Activated CD8-positive, alpha-beta memory T cell treated with anti-CD3 and anti-CD28 coated beads for 4 hours (primary cell): Measurements from ENCODE around the gene CD68.
A peak's percentile ranks its signal among the peaks of the same experiment; 100 is the strongest.

Source experiments
- DNase-seq, 2 donors: peaks; one replicate each; pipeline ENCODE4 v3.0.0-alpha.2; 2020; ENCODE audit warnings: low read depth in 2 of 2

Gene CD68, protein sequence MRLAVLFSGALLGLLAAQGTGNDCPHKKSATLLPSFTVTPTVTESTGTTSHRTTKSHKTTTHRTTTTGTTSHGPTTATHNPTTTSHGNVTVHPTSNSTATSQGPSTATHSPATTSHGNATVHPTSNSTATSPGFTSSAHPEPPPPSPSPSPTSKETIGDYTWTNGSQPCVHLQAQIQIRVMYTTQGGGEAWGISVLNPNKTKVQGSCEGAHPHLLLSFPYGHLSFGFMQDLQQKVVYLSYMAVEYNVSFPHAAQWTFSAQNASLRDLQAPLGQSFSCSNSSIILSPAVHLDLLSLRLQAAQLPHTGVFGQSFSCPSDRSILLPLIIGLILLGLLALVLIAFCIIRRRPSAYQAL

DNA sequence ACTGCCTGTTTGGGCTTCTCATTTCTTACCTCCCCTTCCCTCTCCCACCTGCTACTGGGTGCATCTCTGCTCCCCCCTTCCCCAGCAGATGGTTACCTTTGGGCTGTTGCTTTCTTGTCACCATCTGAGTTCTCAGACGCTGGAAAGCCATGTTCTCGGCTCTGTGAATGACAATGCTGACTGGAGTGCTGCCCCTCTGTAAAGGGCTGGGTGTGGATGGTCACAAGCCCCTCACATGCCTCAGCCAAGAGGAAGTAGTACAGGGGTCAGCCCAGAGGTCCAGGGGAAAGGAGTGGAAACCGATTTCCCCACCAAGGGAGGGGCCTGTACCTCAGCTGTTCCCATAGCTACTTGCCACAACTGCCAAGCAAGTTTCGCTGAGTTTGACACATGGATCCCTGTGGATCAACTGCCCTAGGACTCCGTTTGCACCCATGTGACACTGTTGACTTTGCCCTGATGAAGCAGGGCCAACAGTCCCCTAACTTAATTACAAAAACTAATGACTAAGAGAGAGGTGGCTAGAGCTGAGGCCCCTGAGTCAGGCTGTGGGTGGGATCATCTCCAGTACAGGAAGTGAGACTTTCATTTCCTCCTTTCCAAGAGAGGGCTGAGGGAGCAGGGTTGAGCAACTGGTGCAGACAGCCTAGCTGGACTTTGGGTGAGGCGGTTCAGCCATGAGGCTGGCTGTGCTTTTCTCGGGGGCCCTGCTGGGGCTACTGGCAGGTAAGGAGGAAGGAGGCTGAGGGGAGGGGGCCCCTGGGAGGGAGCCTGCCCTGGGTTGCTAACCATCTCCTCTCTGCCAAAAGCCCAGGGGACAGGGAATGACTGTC, at the start of gene CD68:
Gene CD68 (plus strand): TSS at position 638 of the 833 bp plus-strand sequence. CDS start 40 bp downstream, at position 678.
- DNase-seq = peak; percentile 53 to 55

DNA sequence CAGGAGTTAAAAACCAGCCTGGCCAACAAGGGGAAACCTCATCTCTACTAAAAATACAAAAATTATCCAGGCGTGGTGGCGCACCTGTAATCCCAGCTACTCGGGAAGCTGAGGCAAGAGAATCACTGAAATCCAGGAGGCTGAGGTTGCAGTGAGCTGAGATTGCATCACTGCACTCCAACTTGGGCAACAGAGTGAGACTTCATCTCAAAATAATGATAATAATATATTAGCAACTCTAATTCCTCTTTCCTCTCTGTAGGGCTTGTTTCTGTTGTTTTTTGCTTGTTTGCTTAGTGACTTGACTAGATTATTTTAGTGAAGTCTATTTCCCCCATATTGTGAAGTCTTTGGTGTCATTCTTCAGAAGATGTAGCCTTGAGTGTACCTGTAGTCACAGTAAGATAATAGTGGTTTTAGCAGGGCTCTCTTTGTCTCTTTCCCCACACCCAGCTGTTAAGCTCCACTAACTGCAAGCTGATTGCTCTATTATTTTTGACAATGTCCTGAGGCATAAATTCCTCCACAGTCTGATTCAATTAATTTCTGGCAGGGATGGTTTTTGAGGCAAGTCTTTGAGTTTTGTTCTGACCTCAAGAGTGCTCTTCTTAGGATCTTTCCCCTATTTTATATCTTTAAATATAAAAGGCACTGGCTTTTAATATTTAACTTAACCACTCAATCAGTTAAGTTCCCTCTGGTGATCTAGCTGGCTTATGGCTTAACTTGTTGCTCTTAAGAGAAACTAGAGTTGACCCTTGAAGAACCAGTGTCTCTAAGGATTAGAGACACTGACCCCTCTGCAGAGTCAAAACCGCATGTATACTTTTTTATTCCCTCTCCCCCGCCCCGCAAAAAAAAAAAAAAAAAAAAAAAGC, 49.2 kb upstream of the CD68 start:
- DNase-seq = no peak

DNA sequence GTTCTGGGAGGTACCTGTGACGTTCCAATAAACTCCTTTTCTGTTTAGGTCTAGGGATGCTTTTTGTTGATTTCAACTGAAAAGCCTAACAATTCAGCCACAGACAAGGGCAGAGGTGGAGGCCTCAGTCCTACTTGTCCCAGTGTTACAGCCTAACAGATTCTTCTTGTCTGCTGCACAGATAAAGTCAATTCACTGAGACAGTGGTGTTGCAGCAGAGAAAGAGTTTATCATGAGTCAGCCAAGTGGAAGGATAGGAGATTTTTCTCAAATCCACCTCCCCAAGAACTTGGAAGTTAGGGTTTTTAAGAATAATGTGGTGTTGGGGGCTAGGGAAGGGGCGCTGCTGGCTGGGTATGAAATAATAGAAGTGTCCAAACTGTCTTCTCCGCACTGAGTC, 41.4 kb upstream of the CD68 start:
- no peak for DNase-seq

DNA sequence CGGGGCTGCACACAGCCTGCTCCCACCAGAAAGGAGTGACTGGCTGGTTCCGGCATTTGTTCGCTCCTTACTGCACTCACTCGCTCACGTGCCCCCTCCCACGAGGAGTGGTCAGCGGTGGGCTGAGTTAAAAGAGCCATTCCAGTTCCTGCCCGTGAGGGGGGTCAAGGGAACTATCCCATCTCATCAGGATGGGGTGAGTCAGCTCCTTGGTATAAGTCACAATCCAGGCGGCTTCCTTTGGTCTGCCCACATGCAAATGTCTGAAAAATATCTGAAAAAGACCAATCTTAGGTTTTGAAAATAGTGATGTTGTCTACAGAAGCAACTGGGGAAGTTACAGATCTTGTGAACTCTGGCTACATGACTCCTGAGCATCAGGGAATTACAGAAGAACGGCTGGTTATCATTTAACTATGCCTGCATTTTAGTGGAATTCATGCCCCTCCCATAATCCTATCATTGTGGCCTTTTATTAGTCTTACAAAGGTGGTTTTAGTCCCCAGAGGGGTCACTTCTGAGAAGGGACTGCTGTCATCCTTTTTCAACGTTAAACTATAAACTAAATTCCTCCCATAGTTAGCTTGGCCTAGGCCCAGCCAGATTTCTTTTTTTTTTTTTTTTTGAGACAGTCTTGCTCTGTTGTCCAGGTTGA, 40.4 kb upstream of the CD68 start:
- DNase-seq = no peak

DNA sequence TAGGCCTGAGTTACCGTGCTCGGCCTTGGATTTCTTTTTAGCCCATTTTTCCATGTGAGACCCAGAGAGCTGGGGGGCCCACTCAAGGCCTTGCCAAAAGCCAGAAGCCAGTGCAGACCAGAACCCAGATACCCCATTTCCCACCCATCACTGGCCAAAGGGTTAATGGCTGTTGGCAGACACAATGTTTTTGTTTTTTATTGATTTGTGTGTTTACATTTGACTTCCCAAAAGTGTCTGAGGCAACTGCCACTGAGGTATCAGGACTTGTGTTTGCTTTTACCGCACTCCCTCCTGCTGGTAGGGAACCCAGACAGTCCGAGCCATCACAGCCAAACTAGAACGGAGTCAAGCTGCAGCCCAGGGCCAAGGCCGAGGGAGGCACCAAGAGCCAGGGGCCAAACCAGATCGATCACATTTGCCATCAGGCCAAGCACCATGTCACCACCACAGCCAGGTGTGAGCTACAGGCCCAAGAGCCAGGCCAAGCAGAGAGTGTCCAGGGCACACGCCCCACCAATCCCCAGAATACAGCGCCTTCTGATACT, 38.3 kb upstream of the CD68 start:
- no peak for DNase-seq

DNA sequence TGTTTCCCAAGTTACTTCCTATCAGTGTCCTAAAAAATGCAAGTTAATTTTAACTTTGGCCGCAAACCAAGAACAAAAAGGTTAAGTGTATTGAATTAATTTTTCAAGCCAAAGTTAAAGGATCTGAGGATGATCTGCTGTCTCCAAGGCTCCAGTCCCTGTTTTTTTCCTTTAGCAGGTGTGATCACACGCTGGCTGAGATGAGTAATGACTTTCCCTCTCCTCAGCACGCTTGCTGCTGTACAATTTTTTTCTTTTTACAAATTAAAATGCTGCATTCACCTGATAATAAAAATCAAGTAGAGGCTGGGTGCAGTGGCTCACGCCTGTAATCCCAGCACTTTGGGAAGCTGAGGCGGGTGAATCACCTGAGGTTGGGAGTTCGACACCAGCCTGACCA, 34.5 kb upstream of the CD68 start:
- DNase-seq = no peak

DNA sequence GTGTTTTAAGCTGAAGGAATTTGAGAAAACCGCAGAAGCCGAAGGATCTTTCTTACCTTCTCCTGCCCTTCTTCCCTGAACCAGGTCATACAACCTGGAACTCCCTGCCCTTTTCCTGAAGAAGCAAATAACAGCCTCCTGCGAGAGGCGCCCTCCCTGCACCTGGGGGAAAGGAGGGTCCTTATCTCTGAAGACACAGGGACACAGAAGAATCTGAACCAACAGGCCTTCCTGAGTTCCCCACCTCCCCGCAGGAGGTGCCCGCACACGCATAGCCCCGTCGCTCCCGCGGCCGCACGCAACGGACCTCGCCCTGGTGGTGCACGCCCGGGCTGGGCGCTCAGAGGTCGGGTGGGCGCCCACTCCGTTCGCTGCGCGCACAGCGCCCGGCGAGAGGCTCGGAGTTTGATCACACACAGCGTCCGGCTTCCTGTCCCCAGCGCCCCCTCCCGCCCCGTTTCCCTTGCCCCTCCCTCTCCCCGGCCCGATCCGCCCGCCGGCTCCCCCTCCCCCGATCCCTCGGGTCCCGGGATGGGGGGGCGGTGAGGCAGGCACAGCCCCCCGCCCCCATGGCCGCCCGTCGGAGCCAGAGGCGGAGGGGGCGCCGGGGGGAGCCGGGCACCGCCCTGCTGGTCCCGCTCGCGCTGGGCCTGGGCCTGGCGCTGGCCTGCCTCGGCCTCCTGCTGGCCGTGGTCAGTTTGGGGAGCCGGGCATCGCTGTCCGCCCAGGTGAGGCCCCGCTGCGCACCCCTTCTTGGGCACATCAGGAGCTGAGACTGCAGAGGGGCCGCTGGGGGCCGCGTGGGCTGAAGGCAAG, 30.6 kb upstream of the CD68 start, which contains the start of gene TNFSF12:
Gene TNFSF12 (plus strand): TSS at position 474 of the 816 bp plus-strand sequence. CDS start 96 bp downstream, at position 570.
- peak in 1 of 2 donors; percentile 10 for DNase-seq

DNA sequence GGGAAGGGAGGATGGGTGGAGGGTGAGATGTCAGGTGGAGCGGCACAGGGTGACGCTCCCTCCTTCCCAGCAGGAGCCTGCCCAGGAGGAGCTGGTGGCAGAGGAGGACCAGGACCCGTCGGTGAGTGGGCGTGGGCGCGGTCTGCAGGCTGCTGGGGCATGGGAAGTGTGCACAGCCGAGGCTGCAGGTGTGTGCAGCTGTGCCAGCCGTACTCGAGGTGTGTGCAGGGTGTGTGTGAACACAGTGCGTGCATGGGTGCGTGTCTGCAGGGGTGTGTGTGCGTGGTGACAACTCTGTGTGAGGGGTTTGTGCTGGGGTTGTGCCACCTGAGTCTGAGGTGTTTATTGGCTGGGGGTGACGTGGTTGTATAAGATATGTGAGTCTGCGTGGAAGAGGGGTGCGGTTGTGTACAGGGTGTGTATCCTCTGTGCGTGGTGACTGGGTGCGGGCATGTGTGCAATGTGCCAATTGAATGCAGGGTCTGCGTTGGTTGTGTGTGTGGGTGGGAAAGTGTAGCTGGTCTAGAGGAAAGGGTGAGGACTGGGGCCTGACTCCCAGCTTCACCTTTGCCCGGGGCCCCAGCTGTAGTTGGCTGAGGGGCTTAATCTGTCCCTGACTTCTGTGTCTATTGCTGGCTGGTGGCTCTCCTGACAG, 29.9 kb upstream of the CD68 start:
- no peak for DNase-seq

DNA sequence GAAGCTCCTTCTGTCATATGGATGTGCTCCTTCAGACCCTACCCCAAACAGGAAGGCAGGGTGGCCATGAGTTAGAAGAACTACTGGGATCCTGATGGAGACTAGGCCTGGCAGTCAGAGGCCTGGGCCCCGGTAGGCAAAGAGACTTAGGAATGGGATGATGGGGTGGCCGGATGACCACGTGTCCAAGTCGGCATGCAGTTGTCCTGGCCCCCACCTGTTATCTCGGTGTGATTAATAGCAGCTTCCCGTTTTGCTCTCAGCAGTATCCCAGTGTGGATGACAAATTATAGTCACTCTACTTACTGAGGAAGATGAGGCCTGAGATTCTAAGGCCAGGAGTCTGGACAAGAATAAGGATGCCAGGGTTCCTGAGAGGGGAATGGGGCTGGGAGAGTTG, 29.1 kb upstream of the CD68 start:
- DNase-seq = no peak

DNA sequence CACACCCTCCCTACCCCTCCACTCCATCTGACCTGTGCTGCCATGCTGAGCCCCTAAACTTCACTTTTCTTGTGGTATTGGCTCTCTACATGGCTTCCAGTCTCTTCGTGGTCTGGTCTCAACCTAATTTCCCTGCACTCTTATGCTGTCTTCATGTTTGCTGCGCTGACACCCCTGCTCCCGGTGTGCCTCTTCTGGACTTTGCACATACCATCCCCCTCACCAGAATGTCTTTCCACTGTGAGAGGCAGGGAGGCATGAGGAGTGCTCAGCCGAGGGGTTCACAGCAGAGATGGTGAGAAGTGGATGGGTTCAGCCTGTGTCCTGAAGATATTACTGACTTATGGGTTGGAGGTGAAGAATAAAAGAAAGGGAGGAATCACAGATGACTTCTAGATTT, 28.0 kb upstream of the CD68 start:
- DNase-seq = no peak

DNA sequence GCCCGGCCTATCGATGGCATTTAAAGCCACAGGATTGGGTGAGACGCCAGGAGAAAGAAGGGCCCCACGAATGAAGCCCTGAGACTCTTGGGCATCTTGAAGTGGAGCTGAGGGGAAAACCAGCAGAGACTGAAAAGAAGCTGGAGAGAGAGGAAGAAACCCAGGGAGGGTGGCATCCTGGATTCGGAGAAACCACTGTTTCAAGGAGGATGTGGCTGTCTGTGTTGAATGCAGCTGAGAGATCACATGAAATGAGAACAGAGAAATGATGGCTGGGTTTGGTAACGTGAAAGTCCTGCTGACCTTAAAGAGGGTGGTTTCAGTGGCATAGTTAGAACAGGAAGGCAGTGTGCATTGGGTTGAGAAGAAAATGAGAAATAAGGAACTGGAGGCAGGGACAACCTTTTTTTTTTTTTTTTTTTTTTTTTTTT, 26.8 kb upstream of the CD68 start:
- DNase-seq = no peak

DNA sequence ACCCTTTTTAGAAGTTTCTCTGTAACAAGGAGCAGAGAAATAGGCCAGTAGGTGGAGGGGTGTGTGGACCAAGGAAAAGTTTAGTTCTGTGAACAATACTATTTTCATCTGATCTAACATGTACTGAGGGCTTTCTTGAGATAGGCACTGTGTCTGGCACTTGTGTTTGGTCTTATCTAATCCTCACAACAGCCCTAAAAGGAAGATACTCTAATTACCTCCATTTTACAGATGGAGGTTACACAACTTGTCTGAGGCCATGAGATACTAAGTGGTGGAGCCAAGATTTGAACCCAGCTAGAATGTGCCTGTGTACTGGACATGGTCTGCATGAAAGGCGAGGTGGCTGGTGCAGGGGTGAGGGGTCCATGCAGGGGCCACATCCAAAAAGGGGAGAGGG, 26.1 kb upstream of the CD68 start:
- DNase-seq = no peak

DNA sequence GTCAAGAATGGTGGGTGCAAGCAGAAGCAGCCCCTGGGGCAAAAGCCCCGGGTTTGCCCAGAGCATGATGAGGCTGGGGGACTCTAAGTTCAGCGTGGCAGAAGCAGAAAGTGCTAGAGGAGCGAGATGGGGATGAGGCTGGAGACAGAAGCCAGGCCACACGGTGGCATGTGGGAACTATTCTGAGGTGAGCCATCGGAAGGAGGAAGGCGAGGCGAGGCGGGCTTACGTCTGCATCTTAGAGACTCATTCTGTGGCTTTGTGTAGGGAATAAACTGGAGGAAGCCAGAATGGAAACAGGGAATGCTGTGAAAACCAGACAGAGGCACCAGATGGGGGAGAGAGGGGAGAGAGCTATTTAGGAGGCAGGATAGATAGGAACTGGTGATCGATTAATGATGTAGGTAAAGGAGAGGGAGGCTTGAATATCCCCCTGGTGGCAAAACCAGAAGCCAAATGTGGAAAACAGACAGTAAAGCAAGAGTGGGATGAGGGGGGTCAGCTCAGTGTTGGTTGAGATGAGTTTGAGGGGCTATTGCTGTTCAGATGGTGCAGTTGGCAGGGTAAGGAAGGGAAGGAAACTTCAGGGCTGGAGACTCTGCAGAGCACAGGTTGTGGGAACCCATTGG, 24.0 kb upstream of the CD68 start:
- DNase-seq = no peak

DNA sequence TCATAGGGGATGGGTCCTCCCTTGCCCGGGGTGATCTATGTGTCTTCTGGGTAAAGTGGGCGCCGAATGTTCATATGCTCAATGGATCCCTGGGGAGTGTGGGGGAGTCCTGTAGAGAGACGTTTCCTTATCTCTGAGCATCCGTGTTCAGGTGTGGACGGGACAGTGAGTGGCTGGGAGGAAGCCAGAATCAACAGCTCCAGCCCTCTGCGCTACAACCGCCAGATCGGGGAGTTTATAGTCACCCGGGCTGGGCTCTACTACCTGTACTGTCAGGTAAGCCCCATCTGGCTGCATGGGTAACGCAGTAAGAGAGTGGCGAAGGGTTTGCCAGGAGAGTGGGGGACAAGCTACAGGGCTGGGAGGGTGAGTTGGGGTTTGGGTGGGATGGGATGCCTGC, 22.8 kb upstream of the CD68 start:
- DNase-seq = no peak

DNA sequence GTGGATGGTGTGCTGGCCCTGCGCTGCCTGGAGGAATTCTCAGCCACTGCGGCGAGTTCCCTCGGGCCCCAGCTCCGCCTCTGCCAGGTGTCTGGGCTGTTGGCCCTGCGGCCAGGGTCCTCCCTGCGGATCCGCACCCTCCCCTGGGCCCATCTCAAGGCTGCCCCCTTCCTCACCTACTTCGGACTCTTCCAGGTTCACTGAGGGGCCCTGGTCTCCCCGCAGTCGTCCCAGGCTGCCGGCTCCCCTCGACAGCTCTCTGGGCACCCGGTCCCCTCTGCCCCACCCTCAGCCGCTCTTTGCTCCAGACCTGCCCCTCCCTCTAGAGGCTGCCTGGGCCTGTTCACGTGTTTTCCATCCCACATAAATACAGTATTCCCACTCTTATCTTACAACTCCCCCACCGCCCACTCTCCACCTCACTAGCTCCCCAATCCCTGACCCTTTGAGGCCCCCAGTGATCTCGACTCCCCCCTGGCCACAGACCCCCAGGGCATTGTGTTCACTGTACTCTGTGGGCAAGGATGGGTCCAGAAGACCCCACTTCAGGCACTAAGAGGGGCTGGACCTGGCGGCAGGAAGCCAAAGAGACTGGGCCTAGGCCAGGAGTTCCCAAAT, 22.2 kb upstream of the CD68 start:
- DNase-seq = no peak

DNA sequence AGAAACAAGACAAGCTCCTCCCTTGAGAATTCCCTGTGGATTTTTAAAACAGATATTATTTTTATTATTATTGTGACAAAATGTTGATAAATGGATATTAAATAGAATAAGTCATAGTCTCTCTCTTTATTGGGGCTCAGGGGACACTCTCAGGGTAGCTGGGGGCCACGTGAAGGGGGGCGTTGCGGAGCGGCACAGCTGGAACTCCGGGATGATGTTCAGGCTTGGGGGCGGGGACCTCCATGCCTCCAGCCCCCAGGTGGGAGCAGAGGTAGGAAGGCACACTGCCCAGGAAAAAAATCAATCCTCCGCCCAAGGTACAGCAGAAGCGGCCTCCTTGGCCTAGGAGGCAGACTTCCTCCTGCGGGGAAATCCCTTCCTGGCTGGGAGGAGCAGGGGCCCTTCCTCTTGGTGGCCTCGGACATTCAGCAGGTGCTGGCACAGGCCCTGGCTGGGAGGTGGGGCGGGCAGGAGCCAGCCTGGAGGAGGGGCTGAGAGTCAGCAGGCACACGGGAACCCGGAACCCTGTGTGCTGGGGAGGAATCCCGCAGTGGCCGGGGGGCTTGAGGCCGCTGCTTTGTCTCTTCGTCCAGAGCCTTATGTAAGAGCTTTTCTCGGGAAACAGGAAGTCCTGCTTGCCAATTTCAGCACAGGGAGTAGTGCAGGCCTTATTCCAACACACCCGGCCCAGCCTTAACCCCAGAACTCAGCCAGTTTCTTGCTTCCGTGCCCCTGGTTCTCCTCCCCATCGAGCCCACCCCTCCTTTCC, 21.5 kb upstream of the CD68 start:
- DNase-seq = no peak

DNA sequence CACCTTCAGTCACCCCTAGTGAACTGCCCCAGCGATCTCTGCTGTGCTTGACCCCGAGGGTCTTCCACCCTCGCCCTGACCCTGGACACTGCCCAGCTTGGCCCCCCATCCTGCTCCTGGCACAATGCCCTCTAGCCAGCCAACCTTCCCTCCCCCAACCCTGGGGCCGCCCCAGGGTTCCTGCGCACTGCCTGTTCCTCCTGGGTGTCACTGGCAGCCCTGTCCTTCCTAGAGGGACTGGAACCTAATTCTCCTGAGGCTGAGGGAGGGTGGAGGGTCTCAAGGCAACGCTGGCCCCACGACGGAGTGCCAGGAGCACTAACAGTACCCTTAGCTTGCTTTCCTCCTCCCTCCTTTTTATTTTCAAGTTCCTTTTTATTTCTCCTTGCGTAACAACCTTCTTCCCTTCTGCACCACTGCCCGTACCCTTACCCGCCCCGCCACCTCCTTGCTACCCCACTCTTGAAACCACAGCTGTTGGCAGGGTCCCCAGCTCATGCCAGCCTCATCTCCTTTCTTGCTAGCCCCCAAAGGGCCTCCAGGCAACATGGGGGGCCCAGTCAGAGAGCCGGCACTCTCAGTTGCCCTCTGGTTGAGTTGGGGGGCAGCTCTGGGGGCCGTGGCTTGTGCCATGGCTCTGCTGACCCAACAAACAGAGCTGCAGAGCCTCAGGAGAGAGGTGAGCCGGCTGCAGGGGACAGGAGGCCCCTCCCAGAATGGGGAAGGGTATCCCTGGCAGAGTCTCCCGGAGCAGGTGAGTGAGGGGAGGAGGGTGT, 20.7 kb upstream of the CD68 start, which contains the start of gene TNFSF13:
Gene TNFSF13 (plus strand): TSS at position 207 of the 776 bp plus-strand sequence. CDS start 290 bp downstream, at position 497.
- no peak for DNase-seq
